Mesodermal cell (in vitro differentiated cells): Measurements from ENCODE around the gene BEST1. TPM values are rescaled to one million over a fixed set of nuclear protein-coding genes. Genes with fewer than 3 reads are reported as not detected.

ENCODE experiments used
- H3K27ac ChIP-seq: 2 replicates; pipeline ENCODE4 v1.7.0; 2013; ENCODE audit warnings: mild to moderate bottlenecking, low read depth, low read length, moderate library complexity; ENCODE audit not compliant: severe bottlenecking
- H3K36me3 ChIP-seq: 2 replicates; pipeline ENCODE4 v1.7.1; 2013; ENCODE audit warnings: mild to moderate bottlenecking, low read length, moderate library complexity; ENCODE audit not compliant: control insufficient read depth, insufficient read depth
- H3K4me1 ChIP-seq: one replicate; pipeline ENCODE4 v1.7.1; 2013; ENCODE audit warnings: mild to moderate bottlenecking, low read length; ENCODE audit not compliant: insufficient read depth, control insufficient read depth, poor library complexity, severe bottlenecking
- H3K4me3 ChIP-seq: 2 replicates; pipeline ENCODE4 v1.7.0; 2013; ENCODE audit warnings: low read length, control low read depth, mild to moderate bottlenecking; ENCODE audit not compliant: insufficient read depth, poor library complexity, severe bottlenecking; ENCODE audit errors: extremely low read depth
- H3K9me3 ChIP-seq: 2 replicates; pipeline ENCODE4 v1.7.1; 2013; ENCODE audit warnings: mild to moderate bottlenecking, low read length, moderate library complexity; ENCODE audit not compliant: control insufficient read depth
- WGBS, 2 experiments: methylation state at CpG; one replicate each; pipeline ENCODE4 v1.1.5; 2013; ENCODE audit warnings: missing lambda C conversion rate in 2 of 2; ENCODE audit not compliant: insufficient coverage in 2 of 2; 5-methylcytosine and 5-hydroxymethylcytosine counted together
- polyA plus RNA-seq, 2 experiments: library from polyadenylated mRNA; stranded (reverse); fragments of 50-300 nt; gene quantifications; one replicate each; pipeline ENCODE4 v1.2.3, GENCODE V29; 2013

The BEST1 gene
- 0.55 TPM for polyA plus RNA-seq (2013, experiment 1 of 2)
- 0.35 TPM for polyA plus RNA-seq (2013, experiment 2 of 2)

GRCh38 chr11:61950035-61950547 lies at the start of gene BEST1:
Gene BEST1, plus strand, starts transcription at chr11:61950351. Its CDS starts 1,456 bp downstream, at chr11:61951807.
- Histone ChIP-seq H3K4me3 (no peak within 1 kb of the TSS), H3K4me1 (peaks cover 4% of the 10 kb centered on the region), H3K36me3 (no peaks in the 10 kb centered on the region), H3K27ac (peak within 1 kb of the TSS; percentile 67), H3K9me3 (no peaks in the 10 kb centered on the region)
- WGBS, 2 experiments, result 96 to 97% methylated on average over 8 of the region's 8 CpGs

GRCh38 chr11:61901397-61901796 lies 48.8 kb upstream of the BEST1 start:
- Histone ChIP-seq H3K4me3 (no peak overlapping the region), H3K36me3 (no peaks in the 10 kb centered on the region)
- 93 to 94% methylated on average over 9 to 10 of the region's 10 CpGs for WGBS, 2 experiments

GRCh38 chr11:61902313-61902712 lies 47.8 kb upstream of the BEST1 start:
- no peak overlapping the region for H3K27ac ChIP-seq
- WGBS, 2 experiments, result 87 to 88% methylated on average over 11 of the region's 11 CpGs
- no peaks in the 10 kb centered on the region for H3K9me3 ChIP-seq
- no peak overlapping the region for H3K4me3 ChIP-seq
- peaks cover 6% of the 10 kb centered on the region for H3K4me1 ChIP-seq
- no peaks in the 10 kb centered on the region for H3K36me3 ChIP-seq

More at GRCh38 chr11:61901397-61901796, 48.8 kb upstream of the BEST1 start:
- Histone ChIP-seq H3K9me3 (no peaks in the 10 kb centered on the region), H3K27ac (no peak overlapping the region), H3K4me1 (peaks cover 6% of the 10 kb centered on the region)

- WGBS, 2 experiments, result 92 to 95% methylated on average over 3 of the region's 3 CpGs
- H3K4me1 ChIP-seq, result peaks cover 6% of the 10 kb centered on the region
- H3K27ac ChIP-seq, result no peak overlapping the region
- no peaks in the 10 kb centered on the region for H3K36me3 ChIP-seq
- H3K9me3 ChIP-seq, result no peaks in the 10 kb centered on the region
- no peak overlapping the region for H3K4me3 ChIP-seq
These were observed 46.3 kb upstream of the BEST1 start for GRCh38 chr11:61903845-61904244.

- no peaks in the 10 kb centered on the region for H3K36me3 ChIP-seq
- WGBS, 2 experiments, result 54 to 72% methylated on average over 9 to 17 of the region's 19 CpGs
- H3K4me3 ChIP-seq, result no peak overlapping the region
- no peak overlapping the region for H3K27ac ChIP-seq
- H3K9me3 ChIP-seq, result no peaks in the 10 kb centered on the region
- H3K4me1 ChIP-seq, result peaks cover 8% of the 10 kb centered on the region
These were observed 45.6 kb upstream of the BEST1 start for GRCh38 chr11:61904539-61905048.

- Histone ChIP-seq H3K9me3 (no peaks in the 10 kb centered on the region), H3K4me3 (no peak overlapping the region), H3K4me1 (peaks cover 8% of the 10 kb centered on the region), H3K36me3 (no peaks in the 10 kb centered on the region), H3K27ac (no peak overlapping the region)
- WGBS, 2 experiments, result 94% methylated on average over 13 of the region's 13 CpGs
These were observed 45.0 kb upstream of the BEST1 start for GRCh38 chr11:61905067-61905696.

- WGBS, 2 experiments, result 92 to 93% methylated on average over 7 to 13 of the region's 14 CpGs
- Histone ChIP-seq H3K4me1 (peaks cover 8% of the 10 kb centered on the region), H3K27ac (no peak overlapping the region), H3K36me3 (no peaks in the 10 kb centered on the region), H3K9me3 (no peaks in the 10 kb centered on the region), H3K4me3 (no peak overlapping the region)
These were observed 44.2 kb upstream of the BEST1 start for GRCh38 chr11:61905801-61906521.

GRCh38 chr11:61906522-61906909 lies 43.6 kb upstream of the BEST1 start:
- Histone ChIP-seq H3K36me3 (no peaks in the 10 kb centered on the region), H3K9me3 (no peaks in the 10 kb centered on the region), H3K27ac (no peak overlapping the region), H3K4me3 (no peak overlapping the region), H3K4me1 (peaks cover 8% of the 10 kb centered on the region)
- 88 to 89% methylated on average over 14 of the region's 14 CpGs for WGBS, 2 experiments

GRCh38 chr11:61907282-61907681 lies 42.9 kb upstream of the BEST1 start:
- H3K4me1 ChIP-seq, result peaks cover 8% of the 10 kb centered on the region
- no peaks in the 10 kb centered on the region for H3K9me3 ChIP-seq
- no peaks in the 10 kb centered on the region for H3K36me3 ChIP-seq
- WGBS, 2 experiments, result 93 to 95% methylated on average over 16 to 19 of the region's 19 CpGs
- no peak overlapping the region for H3K27ac ChIP-seq
- H3K4me3 ChIP-seq, result no peak overlapping the region

GRCh38 chr11:61907871-61908729 lies 42.1 kb upstream of the BEST1 start:
- no peak overlapping the region for H3K4me3 ChIP-seq
- no peaks in the 10 kb centered on the region for H3K36me3 ChIP-seq
- H3K4me1 ChIP-seq, result peaks cover 8% of the 10 kb centered on the region
- H3K9me3 ChIP-seq, result no peaks in the 10 kb centered on the region
- 94 to 95% methylated on average over 19 to 21 of the region's 21 CpGs for WGBS, 2 experiments
- no peak overlapping the region for H3K27ac ChIP-seq
